Activated naive CD4-positive, alpha-beta T cell treated with anti-CD3 and anti-CD28 coated beads for 36 hours (primary cell): ENCODE results near the gene CDH24. TPM values are rescaled to one million over a fixed set of nuclear protein-coding genes. Genes with fewer than 3 reads are reported as not detected.

Experiments used
- CTCF ChIA-PET: fragments of 350-600 bp; sonication (Branson Sonifier 250); formaldehyde crosslinking; loops from one replicate; lab custom pipeline; 2021; ENCODE audit warnings: antibody characterized with exemption; lab: Charles Lee
- DNase-seq: peaks from one replicate; pipeline ENCODE4 v3.0.0-alpha.2; 2020
- H3K27ac Mint-ChIP-seq: one replicate; pipeline ENCODE4 v1.8.0; 2021; ENCODE audit warnings: mild to moderate bottlenecking, mixed read lengths
- H3K27me3 Mint-ChIP-seq: one replicate; pipeline ENCODE4 v1.8.0; 2021; ENCODE audit warnings: low read depth, mixed read lengths
- H3K36me3 Mint-ChIP-seq: one replicate; pipeline ENCODE4 v1.8.0; 2021; ENCODE audit warnings: low read depth, mixed read lengths
- H3K4me1 Mint-ChIP-seq: one replicate; pipeline ENCODE4 v1.8.0; 2021; ENCODE audit warnings: low read depth, mixed read lengths
- H3K4me3 Mint-ChIP-seq: one replicate; pipeline ENCODE4 v1.8.0; 2021; ENCODE audit warnings: mild to moderate bottlenecking, moderate library complexity, mixed read lengths
- H3K9me3 Mint-ChIP-seq: one replicate; pipeline ENCODE4 v1.8.0; 2021; ENCODE audit warnings: mixed read lengths
- intact Hi-C: fragments of 100-400 bp; cut with micrococcal nuclease; formaldehyde crosslinking; loops from one replicate; pipeline ENCODE4 v1.15.1; 2023
- total RNA-seq, 2 experiments: library from RNA; stranded (reverse); gene quantifications; one replicate each; pipeline ENCODE4 v1.2.3, GENCODE V29; 2021

Gene CDH24
- total RNA-seq, 2 experiments from 2014 or later, result 1.3 to 1.4 TPM

DNA sequence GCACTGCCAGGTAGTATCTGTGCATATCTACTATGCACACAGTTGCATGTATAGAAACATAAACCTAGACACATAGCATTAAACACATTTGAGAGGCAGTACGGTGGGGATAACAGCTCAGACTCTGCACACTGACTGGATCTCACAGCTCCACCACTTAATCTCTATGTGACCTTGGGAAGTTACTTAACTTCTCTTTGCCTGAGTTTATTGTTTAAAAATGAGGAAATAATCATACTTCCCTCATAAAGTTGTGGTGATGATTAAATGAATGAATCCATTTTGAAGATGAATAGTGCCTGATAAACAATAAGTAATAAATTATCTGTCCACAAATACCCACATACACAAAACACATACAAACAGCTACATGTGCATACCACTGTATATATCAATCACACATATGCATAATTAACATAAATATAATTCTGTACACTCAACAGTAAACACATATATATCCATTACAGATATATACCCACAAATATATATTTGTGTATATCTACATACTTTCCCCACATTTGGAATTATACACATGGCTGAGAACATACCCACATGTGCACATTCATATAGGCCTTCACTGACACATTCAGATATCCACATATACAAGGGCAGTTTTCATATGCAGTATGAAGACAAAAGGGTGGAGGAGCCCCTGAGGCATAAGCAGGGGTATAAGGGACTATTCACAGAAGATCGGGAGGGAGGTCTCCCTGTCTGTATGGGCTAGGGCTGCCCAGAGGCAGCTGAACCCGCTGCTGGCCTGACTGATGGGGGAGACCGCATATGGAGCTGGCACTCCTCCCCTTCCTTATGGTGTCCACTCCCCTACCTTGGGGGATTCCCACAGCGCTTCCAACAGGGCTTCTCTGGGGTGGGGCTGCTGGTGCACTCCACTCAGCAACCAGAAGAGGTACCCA lies 5.9 kb downstream of the CDH24 start:
- intact Hi-C loops, result no loop called here
- Mint-ChIP-seq H3K27ac (no peak overlapping the region), H3K36me3 (no peaks in the 10 kb centered on the region)

DNA sequence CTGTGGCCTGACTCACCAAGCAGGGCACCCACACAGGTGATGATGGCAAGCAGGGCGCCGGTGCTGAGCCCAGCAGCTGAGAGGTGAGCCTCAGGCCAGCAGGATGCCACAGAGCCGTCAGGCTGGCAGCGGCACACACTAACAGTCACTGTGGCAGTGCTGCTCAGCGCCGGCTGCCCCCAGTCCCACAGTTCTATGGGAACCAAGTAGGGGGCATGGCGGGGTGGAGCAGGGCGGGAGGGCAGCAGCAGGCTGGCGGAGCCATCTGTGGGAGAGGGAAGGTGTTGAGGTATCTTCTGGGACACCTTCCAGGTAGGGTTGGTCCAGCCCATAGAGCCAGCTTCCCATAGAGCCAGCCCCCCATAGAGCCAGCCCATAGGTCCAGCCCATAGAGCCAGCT lies 8.3 kb downstream of the CDH24 start:
- CTCF ChIA-PET, result interaction anchor here (21.5 kb wide), 1 partner anchor 61 kb away, joined by 713 read pairs; the partner anchor contains the start of gene AJUBA
- intact Hi-C loops, result no loop called here
- Mint-ChIP-seq H3K4me1 (no peaks in the 10 kb centered on the region), H3K27ac (no peak overlapping the region), H3K36me3 (no peaks in the 10 kb centered on the region), H3K27me3 (peaks cover 3% of the 10 kb centered on the region), H3K4me3 (no peak overlapping the region), H3K9me3 (no peaks in the 10 kb centered on the region)
- DNase-seq, result no peak

More for the DNA sequence above, 5.9 kb downstream of the CDH24 start:
- Mint-ChIP-seq H3K9me3 (no peaks in the 10 kb centered on the region), H3K4me1 (peaks cover 5% of the 10 kb centered on the region), H3K4me3 (no peak overlapping the region), H3K27me3 (peaks cover 3% of the 10 kb centered on the region)
- CTCF ChIA-PET, result interaction anchor here (1.0 to 21.5 kb wide), 5 partner anchors 17 to 79 kb away, joined by 3 to 713 read pairs (median 7); partner anchors contain the start of gene AJUBA
- no peak for DNase-seq

DNA sequence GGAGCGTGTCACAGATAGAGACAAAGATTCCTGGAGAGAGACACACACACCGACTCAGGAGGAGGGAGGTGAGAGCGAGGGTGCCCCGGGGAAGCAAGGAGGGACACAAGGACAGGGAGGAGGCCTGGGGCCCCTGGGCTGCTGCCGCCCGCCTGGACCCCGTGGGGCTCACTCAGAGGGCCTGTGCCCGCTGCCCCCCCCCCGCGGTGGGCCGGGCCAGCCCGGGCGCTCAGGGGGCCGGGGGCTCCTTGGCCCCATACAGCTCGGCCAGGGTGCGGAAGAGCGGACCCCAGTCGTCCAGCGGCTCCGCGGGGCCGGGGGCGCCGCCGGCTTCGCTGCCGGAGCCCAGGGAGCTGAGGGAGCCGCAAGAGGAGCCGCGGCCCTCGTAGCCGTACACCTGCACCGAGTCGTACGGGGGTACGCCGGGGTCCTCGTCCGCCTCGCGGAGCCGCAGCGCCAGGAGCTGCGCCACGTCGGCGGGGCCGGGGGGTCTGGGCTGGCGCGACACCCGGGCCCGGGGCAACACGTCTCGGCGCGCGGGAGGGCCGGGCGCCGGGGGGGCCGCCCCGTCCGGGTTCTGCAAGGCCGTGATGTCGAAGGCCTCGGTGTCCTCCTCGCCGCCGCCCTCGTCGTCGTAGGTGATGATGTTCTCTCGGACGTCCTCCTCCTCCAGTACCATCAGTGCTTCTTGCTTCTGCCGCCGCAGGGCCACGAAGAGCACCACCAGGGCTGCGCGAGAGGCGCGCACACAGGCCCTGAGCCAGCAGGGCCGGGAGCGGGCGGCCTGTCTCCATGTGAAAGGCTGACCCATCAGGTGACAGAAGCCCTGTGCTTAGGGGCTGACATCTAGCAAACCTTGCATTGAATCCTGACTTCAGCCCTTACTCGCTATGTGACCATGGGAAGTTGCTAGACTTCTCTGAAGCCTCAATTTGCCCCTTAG lies 9.3 kb downstream of the CDH24 start:
- Mint-ChIP-seq H3K4me1 (no peaks in the 10 kb centered on the region), H3K27ac (no peak overlapping the region), H3K9me3 (no peaks in the 10 kb centered on the region), H3K27me3 (peaks cover 3% of the 10 kb centered on the region), H3K4me3 (no peak overlapping the region), H3K36me3 (no peaks in the 10 kb centered on the region)
- intact Hi-C loops, result no loop called here
- CTCF ChIA-PET, result interaction anchor here (21.5 kb wide), 1 partner anchor 60 kb away, joined by 713 read pairs; the partner anchor contains the start of gene AJUBA
- no peak for DNase-seq

DNA sequence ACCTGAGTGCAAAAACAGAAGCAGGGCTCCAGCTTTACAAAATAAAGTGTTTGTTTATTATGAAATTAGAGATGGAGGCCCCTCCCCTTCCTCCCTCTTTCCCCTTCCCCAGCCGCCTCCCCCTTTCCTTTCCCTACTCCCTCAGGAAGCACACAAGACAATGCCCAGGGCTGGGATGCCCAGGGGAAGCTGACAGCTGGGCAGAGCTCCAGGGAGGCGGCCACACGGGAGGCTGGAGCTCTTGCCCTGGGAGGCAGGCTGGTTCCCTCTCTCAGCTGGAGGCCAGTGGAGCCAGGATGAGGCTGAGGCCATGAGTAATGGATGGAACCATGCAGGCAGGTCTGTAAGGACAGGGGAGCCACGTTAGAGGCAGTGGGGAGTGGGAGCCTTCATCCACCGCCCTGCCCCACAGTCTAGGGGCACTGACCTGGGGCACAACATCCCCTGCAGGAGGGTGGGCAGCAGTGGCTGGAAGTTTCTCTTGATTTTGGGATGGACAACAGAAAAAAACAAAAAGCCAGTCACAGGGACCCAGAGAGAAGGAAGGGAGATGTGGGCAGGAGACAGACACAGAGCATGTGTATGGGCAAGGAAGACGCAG lies 10.2 kb downstream of the CDH24 start:
- intact Hi-C loops, result no loop called here
- no peaks in the 10 kb centered on the region for H3K36me3 Mint-ChIP-seq
- H3K27me3 Mint-ChIP-seq, result peaks cover 3% of the 10 kb centered on the region
- H3K4me3 Mint-ChIP-seq, result no peak overlapping the region
- H3K4me1 Mint-ChIP-seq, result no peaks in the 10 kb centered on the region
- no peak overlapping the region for H3K27ac Mint-ChIP-seq
- CTCF ChIA-PET, result interaction anchor here (1.4 to 21.5 kb wide), 2 partner anchors 22 to 59 kb away, joined by 3 to 713 read pairs; partner anchors contain the start of gene AJUBA
- no peaks in the 10 kb centered on the region for H3K9me3 Mint-ChIP-seq
- no peak for DNase-seq

DNA sequence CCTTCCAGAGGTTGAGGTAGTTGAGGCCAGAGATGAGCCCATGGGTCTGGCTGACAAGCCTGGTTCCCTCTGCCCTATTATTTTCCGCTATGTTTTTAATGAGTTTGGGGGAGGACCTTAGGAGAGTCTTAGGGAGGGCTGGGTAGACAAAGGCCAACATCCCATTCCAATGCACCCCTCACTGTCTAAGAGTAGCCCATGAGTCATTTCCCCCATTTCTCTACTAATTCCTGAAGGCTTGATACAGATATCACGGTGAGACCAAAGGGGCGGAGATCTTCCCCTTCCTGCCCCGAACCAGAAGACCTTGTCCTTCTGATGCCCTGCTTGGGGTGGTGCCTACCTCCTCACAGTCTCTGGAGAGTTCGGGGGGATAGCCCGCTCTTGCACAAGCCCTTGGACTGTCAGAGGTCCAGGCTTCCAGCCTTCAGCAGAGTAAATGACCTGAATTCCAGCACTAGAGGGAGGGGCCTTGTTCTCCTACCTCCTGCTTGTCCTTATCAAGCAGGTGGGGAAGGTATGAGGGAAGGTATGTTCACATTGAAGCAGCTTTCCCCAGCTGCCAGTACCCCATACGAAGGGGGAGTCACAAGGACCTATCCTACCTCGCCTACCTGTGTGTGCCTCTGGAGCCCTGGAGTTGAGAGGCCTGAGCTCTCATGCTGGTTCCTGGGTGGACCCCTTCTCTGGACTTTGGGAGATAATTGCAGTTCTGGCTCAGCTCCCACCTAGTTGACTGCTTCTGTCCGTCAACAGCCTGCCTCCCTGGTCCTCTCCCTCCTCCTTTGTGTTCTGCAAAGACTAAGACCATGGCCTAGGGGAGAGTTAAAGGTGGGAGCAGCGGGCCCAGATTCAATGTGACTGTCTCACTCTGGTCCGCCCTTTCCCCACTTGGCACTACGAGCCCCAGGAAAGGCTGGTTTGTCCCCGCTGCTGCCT lies 11.6 kb downstream of the CDH24 start:
- peaks cover 3% of the 10 kb centered on the region for H3K27me3 Mint-ChIP-seq
- CTCF ChIA-PET, result interaction anchor here (1.4 to 21.5 kb wide), 2 partner anchors 23 to 57 kb away, joined by 3 to 713 read pairs; partner anchors contain the start of gene AJUBA
- H3K27ac Mint-ChIP-seq, result no peak overlapping the region
- no peaks in the 10 kb centered on the region for H3K9me3 Mint-ChIP-seq
- DNase-seq, result no peak
- intact Hi-C loops, result no loop called here
- no peaks in the 10 kb centered on the region for H3K4me1 Mint-ChIP-seq
- H3K4me3 Mint-ChIP-seq, result no peak overlapping the region
- no peaks in the 10 kb centered on the region for H3K36me3 Mint-ChIP-seq

DNA sequence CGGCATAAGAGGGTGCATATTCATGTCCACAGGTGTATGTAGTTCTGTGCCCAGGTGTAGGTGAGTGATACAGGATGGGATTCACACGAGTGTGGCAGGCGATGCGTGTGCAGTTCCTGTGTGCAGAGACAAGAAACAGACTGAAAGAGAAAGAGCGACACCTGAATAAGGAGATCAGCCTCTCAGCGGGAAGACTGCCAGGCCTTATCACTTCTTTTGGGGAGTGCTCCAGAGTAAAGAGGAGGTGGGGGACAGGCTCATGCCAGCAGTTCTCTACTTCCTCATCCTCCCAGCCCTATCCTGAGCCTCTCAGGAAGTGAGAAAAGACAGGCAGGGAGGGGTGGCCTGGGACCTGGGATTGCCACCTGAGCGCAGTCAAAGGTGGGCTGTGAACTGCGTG lies 12.5 kb downstream of the CDH24 start:
- Mint-ChIP-seq H3K4me3 (no peak overlapping the region), H3K4me1 (no peaks in the 10 kb centered on the region), H3K27me3 (peaks cover 3% of the 10 kb centered on the region), H3K9me3 (no peaks in the 10 kb centered on the region), H3K36me3 (no peaks in the 10 kb centered on the region), H3K27ac (no peak overlapping the region)
- CTCF ChIA-PET, result interaction anchor here (1.2 to 2.2 kb wide), 2 partner anchors 13 to 51 kb away, joined by 3 to 10 read pairs; partner anchors contain the start of gene CDH24
- no peak for DNase-seq
- intact Hi-C loops, result no loop called here

DNA sequence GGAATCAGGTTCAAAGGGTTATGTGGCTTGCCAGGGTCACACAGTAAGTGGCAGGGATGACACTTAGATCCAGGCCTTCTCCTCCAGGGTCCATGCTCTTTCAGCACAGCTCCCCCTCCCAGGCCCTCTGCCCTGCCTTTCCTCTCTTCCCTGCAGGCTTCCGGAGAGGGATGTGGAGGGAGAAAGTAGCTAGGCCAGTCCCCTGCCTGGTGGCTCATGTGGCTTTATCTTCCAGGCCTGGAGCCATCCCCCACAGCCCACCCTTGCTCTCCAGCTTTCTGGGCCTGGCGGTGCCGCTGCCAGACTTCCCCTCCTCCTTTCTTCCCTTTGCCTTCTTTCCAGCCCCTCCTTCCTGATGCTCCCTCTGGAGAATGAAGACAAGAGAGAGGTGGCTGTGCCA lies 13.6 kb downstream of the CDH24 start:
- CTCF ChIA-PET, result interaction anchor here (1.2 to 2.2 kb wide), 2 partner anchors 14 to 50 kb away, joined by 3 to 10 read pairs; partner anchors contain the start of gene CDH24
- Mint-ChIP-seq H3K4me3 (no peak overlapping the region), H3K36me3 (no peaks in the 10 kb centered on the region), H3K4me1 (no peaks in the 10 kb centered on the region), H3K9me3 (no peaks in the 10 kb centered on the region), H3K27ac (no peak overlapping the region), H3K27me3 (peaks cover 3% of the 10 kb centered on the region)
- DNase-seq, result no peak
- intact Hi-C loops, result no loop called here

DNA sequence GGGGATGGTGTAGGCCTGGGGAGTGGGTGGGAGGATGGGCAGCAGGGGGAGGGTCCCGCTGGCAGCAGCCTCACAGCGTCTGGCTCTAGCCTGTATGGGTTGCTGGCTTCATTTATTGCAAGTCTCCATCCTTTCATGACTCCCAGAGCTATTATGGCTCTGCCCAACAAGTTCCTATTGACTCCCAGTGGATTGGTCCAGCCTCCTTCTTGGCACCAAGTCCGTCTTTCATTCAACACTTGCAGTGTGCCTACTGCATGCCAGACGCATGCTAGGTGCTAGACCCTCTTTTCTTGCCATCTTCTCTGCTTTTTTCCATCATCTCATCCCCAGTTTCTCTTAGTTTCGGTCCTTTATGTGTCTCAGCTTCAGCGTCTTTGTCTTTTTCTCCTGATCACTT lies 14.2 kb downstream of the CDH24 start:
- Mint-ChIP-seq H3K27ac (no peak overlapping the region), H3K4me1 (no peaks in the 10 kb centered on the region), H3K4me3 (no peak overlapping the region), H3K36me3 (no peaks in the 10 kb centered on the region), H3K9me3 (no peaks in the 10 kb centered on the region), H3K27me3 (peaks cover 3% of the 10 kb centered on the region)
- DNase-seq, result no peak
- CTCF ChIA-PET, result interaction anchor here (1.2 to 2.2 kb wide), 4 partner anchors 12 to 70 kb away, joined by 4 to 20 read pairs (median 7); partner anchors contain the start of gene CDH24
- intact Hi-C loops, result no loop called here

DNA sequence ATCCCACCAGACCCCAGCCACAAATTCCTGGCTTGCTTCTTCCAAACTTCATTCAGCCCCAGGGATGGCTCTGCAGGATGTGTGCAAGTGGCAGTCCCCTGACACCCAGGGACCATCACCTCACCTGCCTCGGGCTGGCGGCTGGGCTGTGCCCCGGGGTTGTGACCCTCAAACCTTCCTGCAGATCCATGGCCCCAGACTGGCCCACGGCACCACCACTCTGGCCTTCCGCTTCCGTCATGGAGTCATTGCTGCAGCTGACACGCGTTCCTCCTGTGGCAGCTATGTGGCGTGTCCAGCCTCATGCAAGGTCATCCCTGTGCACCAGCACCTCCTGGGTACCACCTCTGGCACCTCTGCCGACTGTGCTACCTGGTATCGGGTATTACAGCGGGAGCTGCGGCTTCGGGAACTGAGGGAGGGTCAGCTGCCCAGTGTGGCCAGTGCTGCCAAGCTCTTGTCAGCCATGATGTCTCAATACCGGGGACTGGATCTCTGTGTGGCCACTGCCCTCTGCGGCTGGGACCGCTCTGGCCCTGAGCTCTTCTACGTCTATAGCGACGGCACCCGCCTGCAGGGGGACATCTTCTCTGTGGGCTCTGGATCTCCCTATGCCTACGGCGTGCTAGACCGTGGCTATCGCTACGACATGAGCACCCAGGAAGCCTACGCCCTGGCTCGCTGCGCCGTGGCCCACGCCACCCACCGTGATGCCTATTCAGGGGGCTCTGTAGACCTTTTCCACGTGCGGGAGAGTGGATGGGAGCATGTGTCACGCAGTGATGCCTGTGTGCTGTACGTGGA lies 15.0 kb downstream of the CDH24 start, which contains the start of gene PSMB11:
Gene PSMB11, plus strand, starts transcription at position 51 of the 804 bp plus-strand sequence. Its CDS starts 14 bp downstream, at position 65.
- no peak for DNase-seq
- H3K27ac Mint-ChIP-seq, result no peak within 1 kb of the TSS
- H3K36me3 Mint-ChIP-seq, result no peaks in the 10 kb centered on the region
- intact Hi-C loops, result no loop called here
- no peaks in the 10 kb centered on the region for H3K4me1 Mint-ChIP-seq
- no peaks in the 10 kb centered on the region for H3K27me3 Mint-ChIP-seq
- CTCF ChIA-PET, result interaction anchor here (0.6 to 2.2 kb wide), 8 partner anchors 13 to 69 kb away, joined by 3 to 20 read pairs (median 4); partner anchors contain the start of gene CDH24
- H3K4me3 Mint-ChIP-seq, result no peak within 1 kb of the TSS
- H3K9me3 Mint-ChIP-seq, result no peaks in the 10 kb centered on the region

DNA sequence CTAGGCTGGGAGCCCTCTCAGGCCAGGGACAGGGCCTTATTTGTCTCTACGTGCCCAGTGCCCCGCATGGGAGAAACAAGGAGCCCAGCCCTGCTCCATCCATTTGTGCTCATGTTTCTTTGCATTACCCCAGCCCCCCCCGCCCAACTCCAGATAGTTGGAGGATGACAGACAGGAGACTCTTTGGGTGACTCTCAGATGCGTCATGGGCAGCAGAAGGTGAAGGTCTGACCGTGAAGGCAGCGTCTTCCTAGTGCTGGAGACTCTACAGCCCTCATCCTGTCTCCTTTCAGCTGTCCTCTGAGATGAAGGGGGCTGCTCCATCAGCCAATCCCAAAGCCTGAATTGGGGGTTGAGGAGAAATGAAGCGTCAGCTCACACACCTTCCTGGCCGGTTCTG lies 15.6 kb downstream of the CDH24 start:
- Mint-ChIP-seq H3K36me3 (no peaks in the 10 kb centered on the region), H3K4me3 (no peak overlapping the region), H3K9me3 (no peaks in the 10 kb centered on the region)

More for the DNA sequence above, 15.6 kb downstream of the CDH24 start:
- Mint-ChIP-seq H3K27me3 (no peaks in the 10 kb centered on the region), H3K4me1 (no peaks in the 10 kb centered on the region), H3K27ac (no peak overlapping the region)
- CTCF ChIA-PET, result interaction anchor here (0.6 to 1.9 kb wide), 6 partner anchors 35 to 68 kb away, joined by 3 to 20 read pairs (median 4); no protein-coding TSS in a partner anchor
- intact Hi-C loops, result no loop called here
- DNase-seq, result no peak
